Karpas-422 (cell line): Measurements from ENCODE around the gene ZNF592. TPM values are rescaled to one million over a fixed set of nuclear protein-coding genes. Genes with fewer than 3 reads are reported as not detected.
A peak's percentile ranks its signal among the peaks of the same experiment; 100 is the strongest.
"Not testable (repeated sequence)": the region's sequence is repeated elsewhere in the genome, so short reads cannot be mapped to it uniquely, and the experiment has no call there.

Experiments used
- DNase-seq: peaks from one replicate; pipeline ENCODE4 v3.0.0-alpha.2; 2015
- H2AFZ ChIP-seq: fragments of 200-600 bp; sonication (generic); 2 replicates; pipeline ENCODE4 v1.6.1; 2014; ENCODE audit warnings: antibody characterized with exemption, low read length, mixed read lengths
- H3K27ac ChIP-seq: fragments of 200-600 bp; sonication (generic); 2 replicates; pipeline ENCODE4 v1.5.1; 2014; ENCODE audit warnings: mild to moderate bottlenecking, low read length, moderate library complexity
- H3K27me3 ChIP-seq: fragments of 200-600 bp; sonication (generic); 2 replicates; pipeline ENCODE4 v1.6.1; 2014; ENCODE audit warnings: low read length, mixed read lengths
- H3K36me3 ChIP-seq: fragments of 200-600 bp; sonication (generic); 2 replicates; pipeline ENCODE4 v1.6.1; 2014; ENCODE audit warnings: low read length, mixed read lengths; ENCODE audit not compliant: insufficient read depth
- H3K4me1 ChIP-seq: fragments of 200-600 bp; sonication (generic); 2 replicates; pipeline ENCODE4 v1.6.1; 2014; ENCODE audit warnings: mild to moderate bottlenecking, low read length, mixed read lengths
- H3K4me2 ChIP-seq: fragments of 200-600 bp; sonication (generic); 2 replicates; pipeline ENCODE4 v1.6.1; 2014; ENCODE audit warnings: low read length, low read depth, mild to moderate bottlenecking; ENCODE audit not compliant: poor library complexity, severe bottlenecking
- H3K4me3 ChIP-seq: fragments of 200-600 bp; sonication (generic); 2 replicates; pipeline ENCODE4 v1.5.1; 2014; ENCODE audit warnings: mild to moderate bottlenecking, antibody characterized with exemption, low read length, mixed read lengths
- H3K79me2 ChIP-seq: fragments of 200-600 bp; sonication (generic); 2 replicates; pipeline ENCODE4 v1.6.1; 2014; ENCODE audit warnings: mild to moderate bottlenecking, low read length, mixed read lengths
- H3K9ac ChIP-seq: fragments of 200-600 bp; sonication (generic); 2 replicates; pipeline ENCODE4 v1.6.0; 2014; ENCODE audit warnings: low read length
- H3K9me2 ChIP-seq: fragments of 200-600 bp; sonication (generic), shearing (Covaris generic); replicated peaks from 2 replicates; pipeline ENCODE4 v1.6.0; 2014; ENCODE audit warnings: mild to moderate bottlenecking, low read length, moderate library complexity; ENCODE audit not compliant: insufficient read depth
- H3K9me3 ChIP-seq: fragments of 300-700, 200-600 bp; sonication (generic); 2 replicates; pipeline ENCODE4 v1.6.1; 2014; ENCODE audit warnings: low read length, mixed read lengths
- H4K20me1 ChIP-seq: fragments of 200-600 bp; sonication (generic); 2 replicates; pipeline ENCODE4 v1.6.1; 2014; ENCODE audit warnings: mild to moderate bottlenecking, antibody characterized with exemption, low read length, low read depth; ENCODE audit not compliant: insufficient read depth
- total RNA-seq: library from RNA; depleted of rRNA; stranded (reverse); fragments of >200 nt; shearing (Covaris generic); gene quantifications from 2 replicates; pipeline ENCODE4 v1.2.3, GENCODE V29; 2014; ENCODE audit warnings: low replicate concordance

Gene ZNF592
- total RNA-seq, 1 experiment from 2014 or later, result 15.5 TPM

- not testable (repeated sequence) for DNase-seq, H3K36me3 ChIP-seq, H3K27me3 ChIP-seq, H3K9me3 ChIP-seq, H3K79me2 ChIP-seq, H4K20me1 ChIP-seq, H3K9me2 ChIP-seq
- Histone ChIP-seq H2AFZ (peak overlapping the region; percentile 91), H3K4me3 (peak overlapping the region; percentile 44), H3K4me1 (peaks cover 18% of the 10 kb centered on the region), H3K9ac (peak overlapping the region; percentile 58), H3K27ac (peak overlapping the region; percentile 46), H3K4me2 (peak overlapping the region; percentile 68)
Measured at GRCh38 chr15:84735480-84736061, 12.8 kb upstream of the ZNF592 start.

GRCh38 chr15:84736375-84736774 is 12.0 kb upstream of the ZNF592 start:
- Histone ChIP-seq H3K4me2 (no peak overlapping the region), H3K9ac (no peak overlapping the region), H3K79me2 (no peaks in the 10 kb centered on the region), H3K27me3 (no peaks in the 10 kb centered on the region), H3K27ac (no peak overlapping the region), H3K4me3 (no peak overlapping the region), H3K36me3 (no peaks in the 10 kb centered on the region), H2AFZ (no peak overlapping the region), H4K20me1 (no peaks in the 10 kb centered on the region), H3K9me2 (no peaks in the 10 kb centered on the region), H3K9me3 (no peaks in the 10 kb centered on the region), H3K4me1 (peaks cover 18% of the 10 kb centered on the region)
- DNase-seq, result no peak

GRCh38 chr15:84737005-84737404 is 11.4 kb upstream of the ZNF592 start:
- Histone ChIP-seq H3K27me3 (no peaks in the 10 kb centered on the region), H3K27ac (no peak overlapping the region), H3K4me1 (peaks cover 18% of the 10 kb centered on the region), H3K36me3 (no peaks in the 10 kb centered on the region), H2AFZ (no peak overlapping the region), H4K20me1 (no peaks in the 10 kb centered on the region), H3K79me2 (no peaks in the 10 kb centered on the region), H3K4me2 (no peak overlapping the region), H3K4me3 (no peak overlapping the region), H3K9me2 (no peaks in the 10 kb centered on the region), H3K9me3 (no peaks in the 10 kb centered on the region), H3K9ac (no peak overlapping the region)
- no peak for DNase-seq

GRCh38 chr15:84740691-84741090 is 7.7 kb upstream of the ZNF592 start:
- peaks cover 10% of the 10 kb centered on the region for H3K4me1 ChIP-seq
- DNase-seq, result no peak
- H3K9me2 ChIP-seq, result no peaks in the 10 kb centered on the region
- H3K36me3 ChIP-seq, result no peaks in the 10 kb centered on the region
- no peaks in the 10 kb centered on the region for H3K27me3 ChIP-seq
- H3K9me3 ChIP-seq, result no peaks in the 10 kb centered on the region
- H3K79me2 ChIP-seq, result no peaks in the 10 kb centered on the region
- no peak overlapping the region for H3K9ac ChIP-seq
- no peak overlapping the region for H3K4me3 ChIP-seq
- H3K4me2 ChIP-seq, result no peak overlapping the region
- no peak overlapping the region for H3K27ac ChIP-seq
- H4K20me1 ChIP-seq, result no peaks in the 10 kb centered on the region
- H2AFZ ChIP-seq, result no peak overlapping the region

- Histone ChIP-seq H4K20me1 (no peaks in the 10 kb centered on the region), H2AFZ (no peak overlapping the region), H3K27me3 (no peaks in the 10 kb centered on the region), H3K79me2 (no peaks in the 10 kb centered on the region), H3K9me3 (no peaks in the 10 kb centered on the region), H3K9ac (no peak overlapping the region), H3K27ac (no peak overlapping the region), H3K36me3 (no peaks in the 10 kb centered on the region), H3K9me2 (no peaks in the 10 kb centered on the region), H3K4me3 (no peak overlapping the region), H3K4me1 (peaks cover 9% of the 10 kb centered on the region), H3K4me2 (no peak overlapping the region)
- DNase-seq, result no peak
Measured at GRCh38 chr15:84741121-84741520, 7.3 kb upstream of the ZNF592 start.

GRCh38 chr15:84747416-84748273 is 747 bp upstream of the ZNF592 start:
- Histone ChIP-seq H3K9me3 (no peaks in the 10 kb centered on the region), H3K36me3 (0 out of 2 replicates have a peak, but pooled peaks cover under 1% of the 10 kb centered on the region), H3K4me3 (peak overlapping the region; percentile 71), H3K27ac (no peak overlapping the region; the same call in 1 of the 2 replicates), H2AFZ (peak overlapping the region; percentile 68), H3K9ac (peak overlapping the region; percentile 90), H3K4me1 (peaks cover 44% of the 10 kb centered on the region), H3K4me2 (peak overlapping the region; percentile 75), H4K20me1 (peaks cover 11% of the 10 kb centered on the region), H3K9me2 (no peaks in the 10 kb centered on the region), H3K79me2 (peaks cover 39% of the 10 kb centered on the region), H3K27me3 (no peaks in the 10 kb centered on the region)
- DNase-seq, result peak; percentile 82

GRCh38 chr15:84749111-84749991 is 959 bp downstream of the ZNF592 start:
- H3K27me3 ChIP-seq, result no peaks in the 10 kb centered on the region
- H3K4me2 ChIP-seq, result peak overlapping the region; percentile 87
- peaks cover 44% of the 10 kb centered on the region for H3K4me1 ChIP-seq
- peak overlapping the region; percentile 28 for H3K27ac ChIP-seq
- no peaks in the 10 kb centered on the region for H3K9me2 ChIP-seq
- H3K4me3 ChIP-seq, result peak overlapping the region; percentile 87
- no peaks in the 10 kb centered on the region for H3K9me3 ChIP-seq
- no peak overlapping the region for H2AFZ ChIP-seq
- DNase-seq, result peak; percentile 69
- peaks cover 11% of the 10 kb centered on the region for H4K20me1 ChIP-seq
- peak overlapping the region; percentile 90 for H3K9ac ChIP-seq
- H3K36me3 ChIP-seq, result 0 out of 2 replicates have a peak, but pooled peaks cover 5% of the 10 kb centered on the region
- peaks cover 56% of the 10 kb centered on the region for H3K79me2 ChIP-seq
